GM12873 (cell line): ENCODE data around the gene PALLD.

ENCODE experiments used
- CTCF ChIP-seq: IDR thresholded peaks from 2 replicates; pipeline ENCODE4 v1.5.1; 2012; ENCODE audit warnings: low read depth, mild to moderate bottlenecking, moderate library complexity, low read length, control low read depth; ENCODE audit not compliant: insufficient read depth; ENCODE audit errors: missing control alignments

PALLD gene

DNA sequence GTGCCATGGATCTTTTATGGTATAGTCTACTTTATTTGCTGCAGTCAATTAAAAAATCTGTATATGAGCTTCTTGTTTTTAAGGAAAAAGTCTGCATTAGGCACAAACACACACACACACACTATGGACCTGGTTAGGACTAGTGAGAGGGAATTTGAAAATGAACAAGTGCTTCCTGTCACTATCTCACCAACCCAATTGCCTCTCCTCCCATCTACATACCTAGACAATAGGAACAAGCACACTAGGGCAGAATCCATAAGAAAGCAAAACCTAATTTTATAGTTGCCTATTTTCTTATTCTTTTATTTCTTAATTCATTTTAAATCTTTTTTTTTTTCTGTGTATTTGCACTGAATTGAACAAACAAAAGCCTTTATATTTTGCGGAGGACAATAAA lies 22.7 kb downstream of the PALLD start:
- TF ChIP-seq CTCF = no peak

DNA sequence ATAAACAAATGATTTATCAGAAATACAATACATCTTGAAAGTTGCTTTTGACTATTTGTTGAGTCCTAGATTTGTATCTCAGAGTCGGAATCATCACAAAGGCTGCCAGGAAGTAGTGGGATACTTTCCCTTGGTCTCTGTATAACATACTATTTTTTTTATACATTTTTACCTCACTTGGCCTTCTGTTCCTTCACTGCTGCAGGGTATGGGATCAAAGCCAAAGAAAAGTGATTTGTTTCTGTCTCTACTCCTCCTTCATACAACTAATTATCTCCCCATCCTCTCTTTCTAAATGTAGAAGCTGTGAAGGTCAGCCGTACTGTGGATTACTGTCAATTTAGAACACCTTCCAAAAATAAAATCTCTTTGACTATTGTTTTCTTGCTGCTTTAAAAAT lies 24.9 kb downstream of the PALLD start:
- TF ChIP-seq CTCF = no peak

DNA sequence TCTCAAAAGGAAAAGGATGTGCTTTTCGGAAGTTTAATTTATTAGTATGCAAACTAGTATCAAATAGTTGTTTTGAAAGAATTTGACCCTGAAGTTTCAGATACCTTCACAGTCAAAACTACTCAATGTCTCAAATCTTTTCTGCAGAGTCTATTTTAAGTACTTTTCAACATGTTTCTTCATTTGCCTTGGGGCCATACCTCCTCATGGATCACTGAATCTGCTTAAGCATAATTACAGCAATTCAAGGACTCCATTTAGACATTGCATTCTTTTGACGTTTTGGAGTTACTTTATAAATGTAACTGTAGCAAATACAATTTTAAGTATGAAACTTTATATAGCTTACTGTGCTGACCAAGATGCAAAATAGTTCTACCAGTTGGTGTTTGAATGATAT lies 25.5 kb downstream of the PALLD start:
- no peak for TF ChIP-seq CTCF

- TF ChIP-seq CTCF = no peak
These were observed 26.1 kb downstream of the PALLD start for GRCh38 chr4:168522829-168523489.

DNA sequence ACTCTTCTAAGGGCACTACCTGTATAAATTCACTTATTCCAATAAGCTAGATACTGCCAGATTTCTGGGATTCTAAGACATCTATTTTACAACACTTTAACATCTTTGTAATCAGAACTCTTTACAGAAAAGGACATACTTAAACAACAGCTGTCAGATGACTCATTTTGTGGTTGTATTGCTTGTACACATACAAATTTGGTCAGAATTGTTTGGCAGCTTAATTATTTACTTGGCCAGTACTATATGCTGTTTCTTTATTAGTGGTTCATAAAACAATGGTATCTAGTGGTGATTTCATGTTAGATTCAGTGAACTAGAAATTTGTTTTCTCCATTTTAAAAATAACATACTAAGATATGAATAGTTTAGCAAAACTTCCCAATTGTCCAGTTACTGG lies 27.2 kb downstream of the PALLD start:
- TF ChIP-seq CTCF = no peak

GRCh38 chr4:168524897-168525296 lies 28.0 kb downstream of the PALLD start:
- no peak for TF ChIP-seq CTCF

- TF ChIP-seq CTCF = no peak
These were observed 30.7 kb downstream of the PALLD start for GRCh38 chr4:168527560-168527959.
